Liver (tissue), 9 donors: ENCODE data around the gene PAQR7. TPM values are rescaled to one million over a fixed set of nuclear protein-coding genes. Genes with fewer than 3 reads are reported as not detected.

Source experiments
- DNase-seq: peaks from one replicate; pipeline ENCODE4 v3.0.0-alpha.2; 2017; ENCODE audit warnings: low spot score
- H3K27ac ChIP-seq, 2 donors: one replicate each; pipeline ENCODE4 v1.7.0; 2013; ENCODE audit warnings: inconsistent platforms in 2 of 2, low read length in 2 of 2, control low read depth in 1 of 2, low read depth in 1 of 2, mild to moderate bottlenecking in 1 of 2
- H3K27me3 ChIP-seq, 4 donors: one replicate each; pipeline versions ENCODE4 v1.6.1 to v1.7.0; 2013; ENCODE audit warnings: low read length in 3 of 4, inconsistent platforms in 1 of 4, mild to moderate bottlenecking in 1 of 4, moderate library complexity in 1 of 4; ENCODE audit not compliant: control insufficient read depth in 4 of 4, insufficient read depth in 4 of 4
- H3K36me3 ChIP-seq, 4 donors: one replicate each; pipeline versions ENCODE4 v1.6.1 to v1.7.0; 2013; ENCODE audit warnings: low read length in 3 of 4, mild to moderate bottlenecking in 3 of 4, low read depth in 1 of 4, moderate library complexity in 1 of 4; ENCODE audit not compliant: control insufficient read depth in 4 of 4, insufficient read depth in 3 of 4
- H3K4me1 ChIP-seq, 4 donors: one replicate each; pipeline versions ENCODE4 v1.6.1 to v1.7.0; 2013; ENCODE audit warnings: low read length in 3 of 4, mild to moderate bottlenecking in 3 of 4, moderate library complexity in 1 of 4; ENCODE audit not compliant: control insufficient read depth in 4 of 4, insufficient read depth in 4 of 4
- H3K4me3 ChIP-seq, 3 donors: one replicate each; pipeline versions ENCODE4 v1.6.1 to v1.7.0; 2013; ENCODE audit warnings: low read length in 3 of 3, control low read depth in 1 of 3, low read depth in 1 of 3, mild to moderate bottlenecking in 1 of 3
- H3K9ac ChIP-seq, 2 donors: one replicate each; pipeline ENCODE4 v1.7.0; 2013; ENCODE audit warnings: low read length in 2 of 2, mild to moderate bottlenecking in 2 of 2, moderate library complexity in 2 of 2, control low read depth in 1 of 2, low read depth in 1 of 2
- H3K9me3 ChIP-seq, 4 donors: one replicate each; pipeline versions ENCODE4 v1.6.1 to v1.7.0; 2013; ENCODE audit warnings: low read length in 3 of 4; ENCODE audit not compliant: control insufficient read depth in 4 of 4
- ATF3 ChIP-seq: IDR thresholded peaks from 2 replicates; pipeline ENCODE4 v1.6.1; 2016; ENCODE audit warnings: antibody characterized with exemption
- CTCF ChIP-seq: fragments of 150-350 bp; IDR thresholded peaks from 2 replicates; pipeline ENCODE4 v1.5.1; 2017; ENCODE audit warnings: improper control_type of control experiment, low read depth, low read length; ENCODE audit not compliant: missing input control
- GABPA ChIP-seq, 2 donors: IDR thresholded peaks in 1 of 2; conservative IDR thresholded peaks in 1 of 2; 2 replicates each; pipeline ENCODE4 v1.6.1; 2016; ENCODE audit warnings: antibody characterized with exemption in 2 of 2, mild to moderate bottlenecking in 1 of 2, moderate library complexity in 1 of 2
- HNF4G ChIP-seq: IDR thresholded peaks from 2 replicates; pipeline ENCODE4 v1.6.1; 2016; ENCODE audit warnings: antibody characterized with exemption
- JUND ChIP-seq, 2 donors: IDR thresholded peaks; 2 replicates each; pipeline ENCODE4 v1.6.1; 2016; ENCODE audit warnings: antibody characterized with exemption in 2 of 2
- MAX ChIP-seq: IDR thresholded peaks from 2 replicates; pipeline ENCODE4 v1.6.1; 2016; ENCODE audit warnings: antibody characterized with exemption
- NR2F2 ChIP-seq: IDR thresholded peaks from 2 replicates; pipeline ENCODE4 v1.6.1; 2016; ENCODE audit warnings: antibody characterized with exemption
- REST ChIP-seq: IDR thresholded peaks from 2 replicates; pipeline ENCODE4 v1.6.1; 2016; ENCODE audit warnings: antibody characterized with exemption, mild to moderate bottlenecking
- RXRA ChIP-seq, 2 donors: IDR thresholded peaks; 2 replicates each; pipeline ENCODE4 v1.6.1; 2017 to 2018; ENCODE audit warnings: antibody characterized with exemption in 2 of 2, mild to moderate bottlenecking in 1 of 2
- SP1 ChIP-seq: IDR thresholded peaks from 2 replicates; pipeline ENCODE4 v1.6.1; 2018; ENCODE audit warnings: antibody characterized with exemption, mild to moderate bottlenecking
- ZBTB33 ChIP-seq: IDR thresholded peaks from 2 replicates; pipeline ENCODE4 v1.6.1; 2016; ENCODE audit warnings: antibody characterized with exemption
- WGBS: extraction: QIAGEN DNeasy Blood & Tissue Kit; methylation state at CpG from one replicate; pipeline ENCODE4 v1.1.7; 2013; 5-methylcytosine and 5-hydroxymethylcytosine counted together
- polyA plus RNA-seq, 2 donors: library from polyadenylated mRNA; stranded (reverse) in 1 of 2; unstranded in 1 of 2; fragments of 200-250 nt in 1 of 2; fragments of >200 nt in 1 of 2; fragmentation: Nextera tagmentation in 1 of 2; extraction: Ambion mirVana in 1 of 2; gene quantifications; one replicate each; pipeline versions ENCODE4 v1.2.1 to v1.2.3, GENCODE V29; 2013 to 2015
- total RNA-seq, 2 donors: library from RNA; depleted of rRNA; stranded (reverse); fragments of >200 nt; gene quantifications; one replicate each; pipeline ENCODE4 v1.2.3, GENCODE V29; 2014
- donor health status: healthy.
- donor health status: healthy.
- donor health status: healthy.
- donor health status: healthy.
- donor health status: healthy.

Gene PAQR7
- total and polyA plus RNA-seq, 4 donors, result 1.5 to 9.0 (median 1.8) TPM

- H3K27ac ChIP-seq, result no peak overlapping the region
Measured at GRCh38 chr1:25876693-25877077, 1.2 kb upstream of the PAQR7 start.

More at GRCh38 chr1:25876693-25877077, 1.2 kb upstream of the PAQR7 start:
- H3K4me3 ChIP-seq, result no peak overlapping the region
- H3K27me3 ChIP-seq, result no peaks in the 10 kb centered on the region
- 79% methylated on average over 2 of the region's 2 CpGs for WGBS
- H3K9ac ChIP-seq, result no peak overlapping the region
- no peak for DNase-seq
- TF ChIP-seq REST (no peak), ZBTB33 (no peak), NR2F2 (no peak), ATF3 (no peak), CTCF (no peak), JUND (IDR thresholded peaks at IDR 0.05) (no peak), RXRA (IDR thresholded peaks at IDR 0.05) (no peak), GABPA (IDR thresholded peaks at IDR 0.05 in 1 of 2, conservative IDR thresholded peaks at IDR 0.05 in 1 of 2) (no peak), MAX (no peak), HNF4G (no peak), SP1 (no peak)
- H3K4me1 ChIP-seq, result peaks cover 15 to 59% (median 49%) of the 10 kb centered on the region in 4 donors
- no peaks in the 10 kb centered on the region for H3K36me3 ChIP-seq
- H3K9me3 ChIP-seq, result no peaks in the 10 kb centered on the region
